Activated CD4-positive, alpha-beta T cell treated with anti-CD3 and anti-CD28 coated beads, Interleukin-2, amount 50 U/mL, for 24 hours (primary cell): ENCODE results near the gene FOXG1.

Experiments
- DNase-seq, 2 donors: peaks; one replicate each; pipeline ENCODE4 v3.0.0-alpha.2; 2020; ENCODE audit warnings: low read depth in 1 of 2, low spot score in 1 of 2

The FOXG1 gene

DNA sequence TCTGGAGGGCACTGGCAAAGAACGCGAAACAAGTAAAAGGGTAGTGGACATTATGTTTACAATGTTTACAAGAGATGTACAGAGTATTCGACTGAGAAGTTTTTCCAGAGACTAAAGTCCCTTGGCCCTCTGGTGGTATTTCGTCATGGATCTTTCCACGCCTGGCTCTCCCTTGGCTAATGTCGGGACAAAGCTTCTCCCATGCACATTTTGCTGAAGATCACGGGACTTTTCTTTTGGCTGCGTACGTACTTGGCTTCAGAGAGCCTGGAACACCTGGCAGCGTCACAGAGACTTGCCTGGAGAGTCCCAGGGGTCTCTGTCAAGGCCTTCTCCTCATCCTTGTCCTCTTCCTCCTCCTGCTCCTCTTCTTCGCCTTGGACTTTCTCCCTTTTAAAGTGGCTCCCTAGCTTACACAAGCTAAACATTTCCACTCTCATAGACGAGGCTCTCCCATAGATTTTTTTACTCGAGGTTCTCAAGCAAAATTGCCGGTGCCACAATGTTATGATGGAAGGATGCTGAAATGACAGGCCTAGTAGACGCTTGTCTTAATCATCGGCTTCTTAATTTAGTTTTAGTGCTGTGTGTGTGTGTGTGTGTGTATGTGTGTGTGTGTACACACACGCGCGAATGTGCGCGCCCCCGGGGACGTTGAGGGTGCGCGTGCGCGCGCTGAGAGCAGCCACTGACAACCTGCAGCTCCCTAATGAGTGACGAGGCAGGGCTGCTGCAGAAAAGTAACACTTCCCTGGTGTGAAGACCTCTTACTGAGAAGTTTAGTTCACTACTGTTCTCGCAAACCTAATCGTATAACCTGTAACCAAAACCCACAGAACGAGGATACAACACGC lies 4.9 kb upstream of the FOXG1 start:
- DNase-seq, result no peak

DNA sequence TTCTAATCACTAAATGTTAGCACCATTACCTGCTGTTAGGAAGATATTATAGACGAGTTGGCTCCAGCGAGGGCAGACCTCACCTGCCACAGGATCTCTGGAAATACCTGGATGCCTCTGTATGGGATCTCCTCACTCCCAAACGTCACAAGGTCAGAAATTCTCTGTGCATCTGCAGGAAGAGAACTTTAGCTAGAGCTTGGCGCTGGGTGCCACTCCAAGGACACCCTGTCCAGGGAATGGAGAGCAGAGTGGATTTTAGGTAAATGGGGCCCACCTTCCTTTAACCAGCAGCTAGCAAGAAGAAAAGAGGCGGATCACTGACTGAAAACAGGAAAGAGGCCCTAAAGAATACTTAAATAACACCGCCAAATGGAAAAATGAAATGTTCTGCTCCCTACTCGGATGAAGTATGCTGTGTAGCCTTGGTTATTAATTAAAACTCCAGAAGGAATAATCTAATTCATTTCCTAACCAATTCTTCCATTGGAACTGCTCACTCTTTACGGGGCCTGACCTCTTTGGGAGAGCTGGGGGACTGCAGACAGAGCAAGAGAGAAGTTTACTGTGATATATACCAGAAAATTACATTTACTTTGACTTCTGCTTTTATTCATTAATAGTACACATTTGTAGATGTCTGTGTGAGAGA lies 4.2 kb upstream of the FOXG1 start:
- DNase-seq, result no peak

DNA sequence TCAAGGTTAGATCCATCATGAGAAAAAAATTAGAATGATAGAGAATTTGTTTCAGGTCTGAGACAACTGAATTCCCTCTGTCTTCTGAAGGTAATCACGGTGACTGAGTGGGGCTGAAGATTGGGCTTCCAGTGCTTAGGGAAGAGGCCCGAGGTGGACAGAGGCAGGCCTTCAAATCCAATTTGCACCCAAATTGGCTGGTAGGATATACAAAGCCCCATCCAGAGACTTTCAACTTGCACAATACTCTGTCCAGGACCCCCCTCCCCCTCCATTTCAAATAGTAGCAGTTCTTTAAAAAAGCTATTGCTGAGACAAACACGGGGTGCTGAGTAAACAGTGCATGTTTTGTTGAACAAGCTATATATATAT lies 3.6 kb upstream of the FOXG1 start:
- no peak for DNase-seq

DNA sequence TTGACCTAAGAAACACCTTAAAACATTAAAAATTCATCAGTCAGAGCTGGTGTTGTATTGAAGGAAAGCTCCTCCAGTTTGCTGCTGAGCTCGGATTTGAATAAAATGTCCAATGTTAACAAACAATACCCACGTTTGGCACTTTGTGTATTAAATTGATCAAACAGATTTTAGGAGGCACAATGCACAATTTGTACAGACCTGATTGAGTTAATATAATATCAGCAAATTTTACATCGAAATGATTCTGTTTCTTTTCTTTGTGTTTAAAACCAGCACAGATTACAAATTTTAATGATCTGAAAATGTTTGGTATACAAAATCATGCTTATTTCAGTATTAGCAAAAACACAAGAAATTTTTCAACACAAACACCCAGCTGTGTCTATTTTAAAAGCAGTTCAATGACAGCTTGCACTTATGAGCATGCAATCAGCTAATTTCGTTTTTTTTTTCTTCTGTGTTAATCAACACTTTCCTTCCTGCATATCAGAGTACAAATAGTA lies 2.8 kb upstream of the FOXG1 start:
- no peak for DNase-seq

DNA sequence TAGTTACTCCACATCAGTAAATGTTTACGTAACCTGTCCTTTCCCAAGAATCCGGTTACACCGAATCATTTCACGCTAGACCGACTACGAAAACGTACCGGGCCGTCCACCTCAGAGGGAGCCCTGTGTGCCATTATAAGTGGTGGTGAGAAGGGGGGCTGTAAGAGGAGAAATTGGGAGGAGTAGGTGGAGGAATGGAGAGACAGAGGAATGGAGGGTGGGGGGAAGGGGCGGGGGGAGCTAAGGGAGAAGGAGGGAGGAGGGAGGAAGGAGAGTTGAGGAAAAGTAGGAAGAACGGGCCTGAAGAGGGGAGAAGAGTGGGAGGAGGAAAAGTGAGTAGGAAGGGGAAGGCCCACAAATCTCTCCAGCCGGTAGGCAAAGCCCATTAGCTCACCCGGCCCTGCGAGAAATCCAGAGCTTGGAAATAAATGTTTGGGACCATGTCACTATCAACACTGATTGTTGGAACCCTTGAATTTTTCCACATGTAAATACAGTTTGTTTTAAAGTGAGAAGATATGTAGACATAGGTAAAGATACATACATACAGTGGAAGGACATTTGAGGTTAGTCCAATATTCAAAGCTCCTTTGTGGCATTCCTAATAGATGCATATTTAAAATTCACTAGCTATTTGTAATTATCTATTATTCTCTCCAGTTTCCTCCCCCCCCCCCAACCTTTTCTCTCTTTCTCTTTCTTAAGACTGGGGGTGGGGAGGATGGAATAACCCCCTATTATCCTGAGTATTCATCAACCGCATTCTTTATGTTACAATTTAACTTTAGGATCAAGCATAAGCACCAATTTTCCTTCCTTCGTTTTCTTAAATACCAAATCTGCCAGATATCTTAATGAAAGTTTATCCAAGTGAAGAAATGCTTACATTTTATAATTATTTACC lies 2.1 kb upstream of the FOXG1 start:
- no peak for DNase-seq

DNA sequence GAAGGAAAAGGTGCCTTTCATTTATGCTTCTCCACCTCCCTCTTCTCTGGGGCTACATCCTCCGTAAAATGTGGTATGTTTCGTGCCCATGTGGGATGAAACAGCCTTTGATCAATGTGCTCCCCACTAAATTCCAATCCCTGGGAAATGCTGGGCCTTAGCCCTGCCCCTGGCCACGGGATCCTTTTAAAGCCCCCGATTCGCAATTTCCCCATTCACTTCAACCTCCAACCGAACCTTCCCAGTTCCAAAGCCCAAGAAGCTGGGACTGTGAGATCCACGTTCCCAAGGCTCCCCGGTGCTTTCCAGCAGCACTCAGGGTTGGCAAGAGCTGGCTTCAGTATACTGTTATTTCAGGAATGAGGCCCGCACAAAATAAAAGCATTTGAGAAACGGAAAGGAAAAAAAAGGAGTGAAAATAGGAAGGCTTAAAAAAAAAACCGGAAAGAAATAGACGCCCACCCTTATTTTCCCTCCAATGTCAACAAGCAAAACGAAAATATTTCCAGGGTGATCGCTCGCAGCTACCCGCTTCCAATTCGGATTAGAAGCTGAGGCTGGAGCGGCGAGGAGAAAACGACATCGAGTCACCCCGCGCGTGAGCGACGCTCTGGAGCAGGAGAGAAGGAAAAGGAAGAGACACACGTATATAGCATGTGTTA lies 1.3 kb upstream of the FOXG1 start:
- no peak for DNase-seq

DNA sequence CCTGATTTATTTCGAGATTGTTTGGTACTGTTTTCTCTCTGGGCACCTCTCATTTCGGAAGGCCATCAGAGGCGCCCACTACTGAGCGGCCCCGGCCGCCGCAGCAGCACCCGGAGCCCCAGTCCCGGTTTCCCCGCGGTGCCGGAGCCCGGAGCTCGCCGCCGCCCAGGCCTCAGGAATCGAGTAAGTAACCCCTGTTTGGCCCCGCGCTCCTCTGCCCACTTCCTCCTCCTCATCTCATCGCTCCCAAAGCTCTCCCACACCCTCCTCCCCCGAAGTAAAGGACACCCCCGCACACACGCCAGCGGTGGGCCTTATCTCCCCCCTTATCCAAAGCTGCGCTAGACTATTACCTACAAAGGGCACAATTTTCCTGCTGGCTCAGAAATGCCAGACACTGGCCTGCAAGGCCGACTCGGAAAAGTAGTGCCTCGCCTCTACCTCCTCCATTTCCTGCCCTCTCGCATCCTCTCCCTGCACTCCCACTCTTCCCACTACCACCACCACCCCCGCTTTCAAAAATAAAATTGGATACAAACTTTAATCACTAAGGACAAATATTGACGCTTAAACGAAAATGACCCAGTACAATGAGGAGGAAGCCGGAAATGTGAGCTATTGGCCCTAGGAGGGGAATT lies 637 bp upstream of the FOXG1 start:
- no peak for DNase-seq

DNA sequence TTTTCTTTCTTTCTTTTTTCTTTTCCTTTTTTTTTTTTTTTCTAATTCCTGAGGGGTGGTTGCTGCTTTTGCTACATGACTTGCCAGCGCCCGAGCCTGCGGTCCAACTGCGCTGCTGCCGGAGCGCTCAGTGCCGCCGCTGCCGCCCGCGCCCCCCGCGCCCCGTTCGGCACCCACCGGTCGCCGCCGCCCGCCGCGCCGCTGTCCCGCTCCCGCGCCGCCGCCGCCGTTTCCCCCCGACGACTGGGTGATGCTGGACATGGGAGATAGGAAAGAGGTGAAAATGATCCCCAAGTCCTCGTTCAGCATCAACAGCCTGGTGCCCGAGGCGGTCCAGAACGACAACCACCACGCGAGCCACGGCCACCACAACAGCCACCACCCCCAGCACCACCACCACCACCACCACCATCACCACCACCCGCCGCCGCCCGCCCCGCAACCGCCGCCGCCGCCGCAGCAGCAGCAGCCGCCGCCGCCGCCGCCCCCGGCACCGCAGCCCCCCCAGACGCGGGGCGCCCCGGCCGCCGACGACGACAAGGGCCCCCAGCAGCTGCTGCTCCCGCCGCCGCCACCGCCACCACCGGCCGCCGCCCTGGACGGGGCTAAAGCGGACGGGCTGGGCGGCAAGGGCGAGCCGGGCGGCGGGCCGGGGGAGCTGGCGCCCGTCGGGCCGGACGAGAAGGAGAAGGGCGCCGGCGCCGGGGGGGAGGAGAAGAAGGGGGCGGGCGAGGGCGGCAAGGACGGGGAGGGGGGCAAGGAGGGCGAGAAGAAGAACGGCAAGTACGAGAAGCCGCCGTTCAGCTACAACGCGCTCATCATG lies 654 bp downstream of the FOXG1 start:
- DNase-seq, result no peak

DNA sequence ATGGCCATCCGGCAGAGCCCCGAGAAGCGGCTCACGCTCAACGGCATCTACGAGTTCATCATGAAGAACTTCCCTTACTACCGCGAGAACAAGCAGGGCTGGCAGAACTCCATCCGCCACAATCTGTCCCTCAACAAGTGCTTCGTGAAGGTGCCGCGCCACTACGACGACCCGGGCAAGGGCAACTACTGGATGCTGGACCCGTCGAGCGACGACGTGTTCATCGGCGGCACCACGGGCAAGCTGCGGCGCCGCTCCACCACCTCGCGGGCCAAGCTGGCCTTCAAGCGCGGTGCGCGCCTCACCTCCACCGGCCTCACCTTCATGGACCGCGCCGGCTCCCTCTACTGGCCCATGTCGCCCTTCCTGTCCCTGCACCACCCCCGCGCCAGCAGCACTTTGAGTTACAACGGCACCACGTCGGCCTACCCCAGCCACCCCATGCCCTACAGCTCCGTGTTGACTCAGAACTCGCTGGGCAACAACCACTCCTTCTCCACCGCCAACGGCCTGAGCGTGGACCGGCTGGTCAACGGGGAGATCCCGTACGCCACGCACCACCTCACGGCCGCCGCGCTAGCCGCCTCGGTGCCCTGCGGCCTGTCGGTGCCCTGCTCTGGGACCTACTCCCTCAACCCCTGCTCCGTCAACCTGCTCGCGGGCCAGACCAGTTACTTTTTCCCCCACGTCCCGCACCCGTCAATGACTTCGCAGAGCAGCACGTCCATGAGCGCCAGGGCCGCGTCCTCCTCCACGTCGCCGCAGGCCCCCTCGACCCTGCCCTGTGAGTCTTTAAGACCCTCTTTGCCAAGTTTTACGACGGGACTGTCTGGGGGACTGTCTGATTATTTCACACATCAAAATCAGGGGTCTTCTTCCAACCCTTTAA lies 1.5 kb downstream of the FOXG1 start:
- DNase-seq, result no peak

DNA sequence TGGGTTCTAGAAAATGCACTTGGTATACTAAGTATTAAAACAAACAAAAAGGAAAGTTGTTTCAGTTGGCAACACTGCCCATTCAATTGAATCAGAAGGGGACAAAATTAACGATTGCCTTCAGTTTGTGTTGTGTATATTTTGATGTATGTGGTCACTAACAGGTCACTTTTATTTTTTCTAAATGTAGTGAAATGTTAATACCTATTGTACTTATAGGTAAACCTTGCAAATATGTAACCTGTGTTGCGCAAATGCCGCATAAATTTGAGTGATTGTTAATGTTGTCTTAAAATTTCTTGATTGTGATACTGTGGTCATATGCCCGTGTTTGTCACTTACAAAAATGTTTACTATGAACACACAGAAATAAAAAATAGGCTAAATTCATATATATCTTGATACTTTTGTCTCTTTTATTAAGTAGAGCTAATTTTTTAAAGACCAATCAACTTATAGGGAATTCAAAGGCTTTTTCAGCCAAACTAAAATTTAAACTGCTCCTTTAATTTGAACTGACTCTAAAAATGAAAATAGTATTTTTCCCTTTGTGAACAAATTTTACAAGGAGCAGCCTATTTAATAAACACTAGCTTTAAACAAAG lies 2.8 kb downstream of the FOXG1 start:
- DNase-seq, result no peak

DNA sequence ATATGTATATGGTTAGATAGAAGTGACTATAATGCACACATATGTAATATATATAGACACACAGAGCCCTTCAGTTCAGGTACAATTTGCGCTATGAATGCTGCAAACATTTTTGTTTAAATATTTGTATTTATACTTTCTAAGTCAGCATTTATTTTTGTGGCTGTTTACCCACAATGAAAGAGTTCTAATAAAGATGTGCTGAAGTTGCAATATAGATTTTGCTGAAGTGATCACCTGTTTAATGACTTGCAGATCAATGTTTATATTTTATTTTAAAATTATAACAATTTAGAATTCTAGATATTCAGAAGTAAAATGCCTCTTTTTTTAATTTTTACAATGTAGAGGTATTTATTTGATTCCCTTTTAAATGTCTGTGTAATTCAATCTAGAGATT lies 3.5 kb downstream of the FOXG1 start:
- no peak for DNase-seq

DNA sequence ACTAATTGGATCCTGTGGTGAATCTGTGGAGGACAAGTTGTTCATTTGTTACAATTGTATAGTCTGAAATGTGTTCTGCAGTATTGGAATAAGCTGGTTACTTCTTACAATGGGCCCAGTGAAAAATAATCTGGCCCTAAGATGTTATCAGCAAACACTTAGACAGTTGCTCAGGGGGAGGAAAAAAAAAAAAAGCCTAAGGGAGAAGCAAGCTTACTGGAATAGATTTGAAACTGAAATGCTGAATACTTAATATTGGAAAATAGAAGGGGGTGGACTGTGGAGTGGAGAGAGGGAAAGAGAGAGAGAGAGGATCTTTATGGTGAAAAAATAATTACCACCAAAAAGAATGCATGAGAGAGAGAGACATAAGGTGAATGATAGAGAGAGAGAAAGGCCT lies 4.0 kb downstream of the FOXG1 start:
- DNase-seq, result no peak

DNA sequence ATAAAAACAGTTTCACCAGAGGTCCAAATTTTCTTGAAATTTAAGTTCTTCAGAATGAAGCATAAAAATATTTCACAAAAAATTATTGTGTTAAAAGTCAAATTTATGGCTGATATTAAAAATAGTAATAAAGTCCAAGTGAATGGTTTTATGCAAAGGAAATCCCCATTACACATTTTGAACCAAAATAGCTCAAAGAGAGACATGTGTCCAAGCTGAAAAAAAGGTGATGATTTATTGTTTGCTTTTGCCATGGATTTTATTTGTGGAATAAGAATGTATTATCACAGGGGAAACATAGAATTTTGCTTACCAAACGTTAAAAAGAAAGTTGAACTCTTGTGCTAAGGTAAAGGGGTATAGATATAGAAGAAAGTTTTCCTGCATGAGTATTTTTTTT lies 4.6 kb downstream of the FOXG1 start:
- no peak for DNase-seq

DNA sequence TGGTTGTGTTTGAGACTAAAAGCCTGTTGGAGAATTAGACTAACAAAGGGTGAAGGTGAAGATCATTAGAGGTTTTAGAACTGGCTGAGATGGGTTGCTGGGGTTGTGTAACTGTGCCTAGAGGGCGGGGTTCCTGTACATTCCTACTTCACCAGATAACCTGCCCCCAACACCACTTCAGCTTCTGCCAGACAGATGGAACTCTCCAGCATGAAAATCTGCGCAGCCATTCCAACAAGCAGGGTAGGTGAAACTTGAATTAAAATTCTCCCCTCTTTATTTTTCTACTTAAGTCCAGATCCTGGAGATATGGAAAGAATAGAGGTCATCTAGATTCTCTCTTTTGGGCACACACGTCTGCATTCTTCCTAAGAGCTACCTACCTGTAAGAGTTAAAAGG lies 6.0 kb downstream of the FOXG1 start:
- no peak for DNase-seq

DNA sequence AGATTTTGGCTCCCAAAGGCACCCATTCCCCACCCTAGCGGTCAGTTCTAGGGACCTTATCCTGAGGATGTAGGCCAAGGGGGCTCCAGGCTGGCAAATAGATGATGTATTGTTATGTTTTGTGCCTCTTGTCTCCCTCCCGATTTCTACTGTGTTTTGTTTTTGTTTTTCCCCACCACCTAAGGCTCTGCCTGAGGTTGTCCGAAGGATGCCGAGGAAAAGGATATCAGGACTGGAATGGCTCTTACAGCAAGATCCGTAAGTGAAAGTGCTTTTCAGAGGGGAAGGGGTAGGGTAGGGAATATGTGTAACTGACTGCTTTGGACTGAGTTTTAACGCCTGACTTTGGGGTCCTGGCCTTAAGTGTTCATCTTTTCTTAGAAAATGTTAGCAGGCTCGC lies 6.6 kb downstream of the FOXG1 start:
- DNase-seq, result no peak

DNA sequence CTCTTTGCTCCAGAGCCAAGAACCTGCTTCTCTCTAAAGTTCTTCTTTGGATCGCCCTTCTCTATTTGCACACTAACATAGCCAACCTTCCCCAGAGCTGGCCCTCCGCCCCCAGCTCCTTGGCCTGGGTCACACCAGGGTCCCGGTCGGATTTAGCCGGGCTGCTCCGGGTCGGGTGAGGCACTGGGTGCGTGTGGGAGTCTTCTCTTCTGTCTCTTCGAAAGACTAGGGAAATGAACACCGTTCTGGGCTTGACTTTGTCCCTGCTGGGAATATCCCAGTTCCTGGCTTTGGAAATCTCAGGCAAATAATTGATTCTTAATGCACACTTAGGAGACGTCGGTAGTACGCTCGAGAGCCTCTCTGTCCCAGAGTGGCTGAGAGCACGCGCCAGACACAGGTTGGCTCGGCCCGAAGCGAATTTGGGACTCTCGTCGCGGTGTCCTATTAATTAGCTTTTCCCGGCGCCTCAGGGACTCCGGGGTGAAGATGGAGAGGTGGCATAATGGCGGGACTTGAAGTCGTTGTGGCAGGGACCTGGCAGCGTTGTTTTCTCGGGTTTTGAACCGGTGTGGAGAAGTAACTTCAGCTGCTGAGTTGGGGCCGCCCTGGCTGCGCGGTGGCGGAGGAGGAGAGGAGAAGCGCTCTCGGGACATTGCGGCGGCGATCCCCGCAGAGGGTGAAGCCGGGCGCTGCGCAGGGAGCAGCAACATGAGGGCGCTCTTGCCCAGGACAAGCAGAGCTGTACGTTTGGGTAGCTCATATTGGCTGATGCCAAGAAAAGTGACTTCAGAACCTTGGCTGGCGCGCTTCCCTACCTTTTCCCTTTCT lies 7.5 kb downstream of the FOXG1 start:
- DNase-seq, result no peak
